T-helper 1 cell treated with Interleukin-12 subunit alpha and Interleukin-12 subunit beta and Interleukin-4 antibody, amounts not matched to agents 30 μg/mL and 1 μg/mL, for 36 hours (primary cell): Measurements from ENCODE around the gene TSPY10.
"Not testable (repeated sequence)": the region's sequence is repeated elsewhere in the genome, so short reads cannot be mapped to it uniquely, and the experiment has no call there.

Source experiments
- H3K27ac Mint-ChIP-seq: one replicate; pipeline ENCODE4 v1.8.0; 2021; ENCODE audit warnings: mild to moderate bottlenecking, mixed read lengths
- H3K27me3 Mint-ChIP-seq: one replicate; pipeline ENCODE4 v1.8.0; 2021; ENCODE audit warnings: low read depth, mixed read lengths
- H3K36me3 Mint-ChIP-seq: one replicate; pipeline ENCODE4 v1.8.0; 2021; ENCODE audit warnings: low read depth, mixed read lengths
- H3K4me1 Mint-ChIP-seq: one replicate; pipeline ENCODE4 v1.8.0; 2021; ENCODE audit warnings: low read depth, mixed read lengths
- H3K4me3 Mint-ChIP-seq: one replicate; pipeline ENCODE4 v1.8.0; 2021; ENCODE audit warnings: mild to moderate bottlenecking, moderate library complexity, mixed read lengths
- H3K9me3 Mint-ChIP-seq: one replicate; pipeline ENCODE4 v1.8.0; 2021; ENCODE audit warnings: mixed read lengths

The TSPY10 gene, protein sequence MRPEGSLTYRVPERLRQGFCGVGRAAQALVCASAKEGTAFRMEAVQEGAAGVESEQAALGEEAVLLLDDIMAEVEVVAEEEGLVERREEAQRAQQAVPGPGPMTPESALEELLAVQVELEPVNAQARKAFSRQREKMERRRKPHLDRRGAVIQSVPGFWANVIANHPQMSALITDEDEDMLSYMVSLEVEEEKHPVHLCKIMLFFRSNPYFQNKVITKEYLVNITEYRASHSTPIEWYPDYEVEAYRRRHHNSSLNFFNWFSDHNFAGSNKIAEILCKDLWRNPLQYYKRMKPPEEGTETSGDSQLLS

GRCh38 chrY:9527580-9527979 lies at the start of gene TSPY10:
Gene TSPY10 (plus strand): TSS chrY:9527880. CDS start chrY:9527926, 46 bp downstream.
- not testable (repeated sequence) for H3K27me3 Mint-ChIP-seq, H3K9me3 Mint-ChIP-seq, H3K27ac Mint-ChIP-seq, H3K4me3 Mint-ChIP-seq, H3K36me3 Mint-ChIP-seq, H3K4me1 Mint-ChIP-seq

DNA sequence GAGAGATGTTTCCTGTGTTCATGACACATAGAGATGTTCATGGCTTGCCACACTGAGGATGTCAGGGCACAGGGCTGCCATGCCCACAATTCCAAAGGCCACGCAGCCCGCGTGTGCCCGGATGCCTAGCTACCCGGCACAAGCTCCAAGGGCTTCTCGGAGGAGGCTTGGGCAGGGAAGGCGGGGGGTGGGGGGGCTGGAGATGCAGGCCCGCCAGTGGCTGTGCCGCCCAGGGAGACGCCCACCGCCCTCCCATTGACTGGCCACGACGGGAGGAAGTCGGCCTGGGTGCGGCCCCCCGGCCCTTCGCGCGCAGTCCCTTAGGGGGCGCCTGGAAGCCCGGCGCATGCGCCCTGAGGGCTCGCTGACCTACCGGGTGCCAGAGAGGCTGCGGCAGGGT lies 40.7 kb upstream of the TSPY10 start, which contains the start of gene TSPY9:
Gene TSPY9 (plus strand): TSS at position 301 of the 400 bp plus-strand sequence. CDS start 46 bp downstream, at position 347.
- H3K27ac Mint-ChIP-seq, H3K36me3 Mint-ChIP-seq, H3K27me3 Mint-ChIP-seq, H3K9me3 Mint-ChIP-seq, H3K4me3 Mint-ChIP-seq, H3K4me1 Mint-ChIP-seq: not testable (repeated sequence)

DNA sequence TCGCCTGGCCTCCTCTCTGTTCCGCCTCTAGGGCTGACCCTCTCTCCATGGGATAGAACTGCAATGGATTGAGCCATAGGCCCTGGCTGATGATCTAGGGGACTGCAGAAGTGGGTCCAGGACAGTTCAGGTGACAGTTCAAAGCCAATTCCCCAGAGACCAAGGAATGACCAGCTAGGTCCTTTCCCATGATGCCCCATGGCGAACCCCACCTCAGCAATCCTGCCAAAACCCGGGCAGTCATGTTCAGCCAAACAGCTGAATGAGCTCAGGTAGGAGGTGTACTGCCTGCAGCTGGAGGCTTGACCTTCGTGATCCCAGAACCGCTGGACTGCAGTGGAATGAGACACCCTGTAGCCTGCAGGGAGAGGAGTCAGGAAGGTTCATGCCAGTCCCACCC lies 23.3 kb upstream of the TSPY10 start:
- H3K27me3 Mint-ChIP-seq, H3K36me3 Mint-ChIP-seq, H3K4me3 Mint-ChIP-seq, H3K27ac Mint-ChIP-seq, H3K9me3 Mint-ChIP-seq, H3K4me1 Mint-ChIP-seq: not testable (repeated sequence)

GRCh38 chrY:9516287-9516686 lies 11.4 kb upstream of the TSPY10 start:
- H3K27ac Mint-ChIP-seq, H3K4me3 Mint-ChIP-seq, H3K27me3 Mint-ChIP-seq, H3K9me3 Mint-ChIP-seq, H3K36me3 Mint-ChIP-seq, H3K4me1 Mint-ChIP-seq: not testable (repeated sequence)
